ENCODE measurements around the gene TRPM5.

The TRPM5 gene

GRCh38 chr11:2441171-2441570 is 3.1 kb downstream of the TRPM5 start:
- Histone ChIP-seq H3K4me3 (ENCODE audit: control insufficient read depth in 1 of 7, extremely low read depth in 1 of 7, insufficient read depth in 4 of 7, low read depth in 2 of 7, low read length in 6 of 7) (no peak overlapping the region), H3K27ac (ENCODE audit: insufficient read depth in 1 of 2, low read depth in 1 of 2, low read length in 2 of 2, poor library complexity in 1 of 2, severe bottlenecking in 2 of 2) (no peak overlapping the region), H3K9me3 (ENCODE audit: control extremely low read depth in 1 of 5, control insufficient read depth in 4 of 5, insufficient read depth in 2 of 5, low read depth in 1 of 5, low read length in 4 of 5) (peaks cover 0 to 5% (median 0%) of the 10 kb centered on the region in 5 experiments), H3K4me1 (ENCODE audit: control extremely low read depth in 1 of 4, control insufficient read depth in 4 of 4, insufficient read depth in 4 of 4, low read length in 3 of 4) (peaks cover 0 to 26% (median 21%) of the 10 kb centered on the region in 4 experiments), H3K36me3 (ENCODE audit: control insufficient read depth in 4 of 4, insufficient read depth in 4 of 4, low read length in 3 of 4) (no peaks in the 10 kb centered on the region), H3K27me3 (replicated peaks in 2 of 5; ENCODE audit: control insufficient read depth in 4 of 5, insufficient read depth in 5 of 5, low read length in 4 of 5) (peaks cover 0 to 29% (median 6%) of the 10 kb centered on the region in 5 experiments)
- no peak for DNase-seq
- WGBS (ENCODE audit: insufficient coverage), result 100% methylated on average over 3 of the region's 4 CpGs
- POLR2A ChIA-PET, result interaction anchor here (0.6 kb wide), 2 partner anchors 41 to 490 kb away, joined by 3 read pairs; no protein-coding TSS in a partner anchor
- CTCF ChIA-PET, result interaction anchor here (1.1 to 2.3 kb wide), 4 partner anchors 20 to 446 kb away, joined by 3 to 12 read pairs (median 4); no protein-coding TSS in a partner anchor

- ChIA-PET POLR2A (no interaction called here), CTCF (interaction anchor here (0.7 to 2.3 kb wide), 5 partner anchors 13 to 448 kb away, joined by 3 to 12 read pairs (median 4); no protein-coding TSS in a partner anchor)
- H3K4me1 ChIP-seq (ENCODE audit: control extremely low read depth in 1 of 4, control insufficient read depth in 4 of 4, insufficient read depth in 4 of 4, low read length in 3 of 4), result peaks cover 0 to 20% (median 16%) of the 10 kb centered on the region in 4 experiments
- peaks cover 0 to 5% (median 0%) of the 10 kb centered on the region in 5 experiments for H3K9me3 ChIP-seq (ENCODE audit: control extremely low read depth in 1 of 5, control insufficient read depth in 4 of 5, insufficient read depth in 2 of 5, low read depth in 1 of 5, low read length in 4 of 5)
- peak in 1 of 3 donors; percentile 36 for DNase-seq
- H3K27me3 ChIP-seq (replicated peaks in 2 of 5; ENCODE audit: control insufficient read depth in 4 of 5, insufficient read depth in 5 of 5, low read length in 4 of 5), result peaks cover 0 to 24% (median 6%) of the 10 kb centered on the region in 5 experiments
- no peaks in the 10 kb centered on the region for H3K36me3 ChIP-seq (ENCODE audit: control insufficient read depth in 4 of 4, insufficient read depth in 4 of 4, low read length in 3 of 4)
- WGBS (ENCODE audit: insufficient coverage), result 56% methylated on average over 4 of the region's 8 CpGs
- H3K4me3 ChIP-seq (ENCODE audit: control insufficient read depth in 1 of 7, extremely low read depth in 1 of 7, insufficient read depth in 4 of 7, low read depth in 2 of 7, low read length in 6 of 7), result no peak overlapping the region
- no peak overlapping the region for H3K27ac ChIP-seq (ENCODE audit: insufficient read depth in 1 of 2, low read depth in 1 of 2, low read length in 2 of 2, poor library complexity in 1 of 2, severe bottlenecking in 2 of 2)
These were observed 3.7 kb downstream of the TRPM5 start for GRCh38 chr11:2440646-2441045.

GRCh38 chr11:2439820-2440219 is 4.5 kb downstream of the TRPM5 start:
- H3K9me3 ChIP-seq (ENCODE audit: control extremely low read depth in 1 of 5, control insufficient read depth in 4 of 5, insufficient read depth in 2 of 5, low read depth in 1 of 5, low read length in 4 of 5), result peaks cover 0 to 5% (median 0%) of the 10 kb centered on the region in 5 experiments
- POLR2A ChIA-PET, result no interaction called here
- DNase-seq, result no peak
- H3K27ac ChIP-seq (ENCODE audit: insufficient read depth in 1 of 2, low read depth in 1 of 2, low read length in 2 of 2, poor library complexity in 1 of 2, severe bottlenecking in 2 of 2), result no peak overlapping the region
- CTCF ChIA-PET, result interaction anchor here (1.5 to 2.0 kb wide), 4 partner anchors 12 to 91 kb away, joined by 4 to 11 read pairs (median 5); no protein-coding TSS in a partner anchor
- no CpG with 5 or more reads among the region's 3 CpGs for WGBS (ENCODE audit: insufficient coverage)
- H3K4me3 ChIP-seq (ENCODE audit: control insufficient read depth in 1 of 7, extremely low read depth in 1 of 7, insufficient read depth in 4 of 7, low read depth in 2 of 7, low read length in 6 of 7), result no peak overlapping the region
- H3K36me3 ChIP-seq (ENCODE audit: control insufficient read depth in 4 of 4, insufficient read depth in 4 of 4, low read length in 3 of 4), result no peaks in the 10 kb centered on the region
- peaks cover 0 to 17% (median 6%) of the 10 kb centered on the region in 5 experiments for H3K27me3 ChIP-seq (replicated peaks in 2 of 5; ENCODE audit: control insufficient read depth in 4 of 5, insufficient read depth in 5 of 5, low read length in 4 of 5)
- peaks cover 0 to 14% (median 9%) of the 10 kb centered on the region in 4 experiments for H3K4me1 ChIP-seq (ENCODE audit: control extremely low read depth in 1 of 4, control insufficient read depth in 4 of 4, insufficient read depth in 4 of 4, low read length in 3 of 4)

GRCh38 chr11:2437516-2437915 is 6.8 kb downstream of the TRPM5 start:
- no peak for DNase-seq
- Histone ChIP-seq H3K27ac (ENCODE audit: insufficient read depth in 1 of 2, low read depth in 1 of 2, low read length in 2 of 2, poor library complexity in 1 of 2, severe bottlenecking in 2 of 2) (no peak overlapping the region), H3K9me3 (ENCODE audit: control extremely low read depth in 1 of 5, control insufficient read depth in 4 of 5, insufficient read depth in 2 of 5, low read depth in 1 of 5, low read length in 4 of 5) (peaks cover 0 to 1% (median 0%) of the 10 kb centered on the region in 5 experiments), H3K4me1 (ENCODE audit: control extremely low read depth in 1 of 4, control insufficient read depth in 4 of 4, insufficient read depth in 4 of 4, low read length in 3 of 4) (peaks cover 0 to 10% (median 3%) of the 10 kb centered on the region in 4 experiments), H3K4me3 (ENCODE audit: control insufficient read depth in 1 of 7, extremely low read depth in 1 of 7, insufficient read depth in 4 of 7, low read depth in 2 of 7, low read length in 6 of 7) (no peak overlapping the region), H3K36me3 (ENCODE audit: control insufficient read depth in 4 of 4, insufficient read depth in 4 of 4, low read length in 3 of 4) (no peaks in the 10 kb centered on the region), H3K27me3 (replicated peaks in 2 of 5; ENCODE audit: control insufficient read depth in 4 of 5, insufficient read depth in 5 of 5, low read length in 4 of 5) (peaks cover 0 to under 1% (median 0%) of the 10 kb centered on the region in 5 experiments)
- ChIA-PET POLR2A (no interaction called here), CTCF (interaction anchor here (1.1 to 1.5 kb wide), 3 partner anchors 10 to 96 kb away, joined by 3 to 5 read pairs (median 5); no protein-coding TSS in a partner anchor)
- WGBS (ENCODE audit: insufficient coverage), result 100% methylated on average over 2 of the region's 4 CpGs

- H3K4me1 ChIP-seq (ENCODE audit: control extremely low read depth in 1 of 4, control insufficient read depth in 4 of 4, insufficient read depth in 4 of 4, low read length in 3 of 4), result peaks cover 0 to 10% (median 3%) of the 10 kb centered on the region in 4 experiments
- CTCF ChIA-PET, result interaction anchor here (0.9 to 1.5 kb wide), 3 partner anchors 9 to 94 kb away, joined by 3 to 5 read pairs (median 5); no protein-coding TSS in a partner anchor
These were observed 7.7 kb downstream of the TRPM5 start for GRCh38 chr11:2436521-2437031.

GRCh38 chr11:2436013-2436520 is 8.2 kb downstream of the TRPM5 start:
- no peak overlapping the region for H3K4me3 ChIP-seq (ENCODE audit: control insufficient read depth in 1 of 7, extremely low read depth in 1 of 7, insufficient read depth in 4 of 7, low read depth in 2 of 7, low read length in 6 of 7)
- no peaks in the 10 kb centered on the region for H3K36me3 ChIP-seq (ENCODE audit: control insufficient read depth in 4 of 4, insufficient read depth in 4 of 4, low read length in 3 of 4)
- 90% methylated on average over 6 of the region's 10 CpGs for WGBS (ENCODE audit: insufficient coverage)
- ChIA-PET POLR2A (no interaction called here), CTCF (interaction anchor here (0.9 to 1.5 kb wide), 2 partner anchors 13 to 95 kb away, joined by 3 to 5 read pairs; no protein-coding TSS in a partner anchor)
- H3K4me1 ChIP-seq (ENCODE audit: control extremely low read depth in 1 of 4, control insufficient read depth in 4 of 4, insufficient read depth in 4 of 4, low read length in 3 of 4), result peaks cover 0 to 8% (median 3%) of the 10 kb centered on the region in 4 experiments
- peaks cover 0 to 1% (median 0%) of the 10 kb centered on the region in 5 experiments for H3K9me3 ChIP-seq (ENCODE audit: control extremely low read depth in 1 of 5, control insufficient read depth in 4 of 5, insufficient read depth in 2 of 5, low read depth in 1 of 5, low read length in 4 of 5)
- DNase-seq, result no peak
- H3K27ac ChIP-seq (ENCODE audit: insufficient read depth in 1 of 2, low read depth in 1 of 2, low read length in 2 of 2, poor library complexity in 1 of 2, severe bottlenecking in 2 of 2), result no peak overlapping the region
- no peaks in the 10 kb centered on the region for H3K27me3 ChIP-seq (replicated peaks in 2 of 5; ENCODE audit: control insufficient read depth in 4 of 5, insufficient read depth in 5 of 5, low read length in 4 of 5)

More at GRCh38 chr11:2436521-2437031, 7.7 kb downstream of the TRPM5 start:
- WGBS (ENCODE audit: insufficient coverage), result 92% methylated on average over 9 of the region's 13 CpGs
- Histone ChIP-seq H3K27me3 (replicated peaks in 2 of 5; ENCODE audit: control insufficient read depth in 4 of 5, insufficient read depth in 5 of 5, low read length in 4 of 5) (no peaks in the 10 kb centered on the region), H3K27ac (ENCODE audit: insufficient read depth in 1 of 2, low read depth in 1 of 2, low read length in 2 of 2, poor library complexity in 1 of 2, severe bottlenecking in 2 of 2) (no peak overlapping the region), H3K4me3 (ENCODE audit: control insufficient read depth in 1 of 7, extremely low read depth in 1 of 7, insufficient read depth in 4 of 7, low read depth in 2 of 7, low read length in 6 of 7) (no peak overlapping the region), H3K36me3 (ENCODE audit: control insufficient read depth in 4 of 4, insufficient read depth in 4 of 4, low read length in 3 of 4) (no peaks in the 10 kb centered on the region), H3K9me3 (ENCODE audit: control extremely low read depth in 1 of 5, control insufficient read depth in 4 of 5, insufficient read depth in 2 of 5, low read depth in 1 of 5, low read length in 4 of 5) (peaks cover 0 to 1% (median 0%) of the 10 kb centered on the region in 5 experiments)
- POLR2A ChIA-PET, result no interaction called here
- no peak for DNase-seq

All from common myeloid progenitor, CD34-positive (primary cell).